ENCODE data around the gene CLEC1B. TPM values are rescaled to one million over a fixed set of nuclear protein-coding genes. Genes with fewer than 3 reads are reported as not detected.

The CLEC1B gene
- total and polyA plus RNA-seq, 2 of the 4 experiments (the other 2 are of a cell fraction): not detected

DNA sequence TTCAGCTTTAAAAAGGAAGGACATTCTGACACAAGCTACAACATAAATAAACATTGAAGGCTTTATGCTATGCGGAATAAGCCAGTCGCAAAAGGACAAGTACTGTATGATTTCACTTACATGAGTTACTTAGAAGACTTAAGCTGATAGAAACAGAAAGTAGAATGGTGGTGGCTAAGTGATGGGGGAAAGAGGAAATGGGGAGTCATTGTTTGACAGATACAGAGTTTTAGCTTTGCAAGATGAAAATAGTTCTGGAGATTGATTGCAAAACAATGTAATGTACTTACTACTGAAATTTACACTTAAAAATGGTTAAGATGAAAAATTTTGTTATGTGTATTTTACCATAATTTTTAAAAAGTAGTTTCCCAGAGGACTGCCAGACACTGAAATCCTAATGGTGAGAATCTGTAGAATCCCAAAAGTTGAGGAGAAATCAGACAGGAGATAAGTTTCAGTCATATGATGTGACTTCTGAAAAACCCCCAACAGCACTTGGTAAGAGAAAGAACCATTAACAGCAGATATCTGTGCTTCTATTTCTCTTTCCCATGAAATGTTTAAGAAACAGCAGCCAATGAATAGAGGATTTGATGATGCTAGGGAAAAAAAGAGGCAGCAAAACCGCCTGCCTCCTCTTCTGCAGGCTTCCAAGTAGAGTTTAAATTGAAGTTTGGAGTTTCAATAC is 50.2 kb downstream of the CLEC1B start:
- H3K79me1 ChIP-seq (ENCODE audit: low read depth in 1 of 2, low read length in 2 of 2): no peaks in the 10 kb centered on the region
- peaks cover 2% of the 10 kb centered on the region; the same call in 1 of the 2 replicates for H3K27me3 ChIP-seq (ENCODE audit: control insufficient read depth, insufficient read depth, low read length)
- no peak for TF ChIP-seq FOS (IDR thresholded peaks at IDR 0.05; ENCODE audit: low read depth, low read length)
- H4K5ac ChIP-seq (ENCODE audit: low read depth, low read length): no peak overlapping the region
- no peak overlapping the region for H3K18ac ChIP-seq (ENCODE audit: low read depth, low read length)
- intact Hi-C loops (cut with micrococcal nuclease): no loop called here
- no peak overlapping the region for H2BK20ac ChIP-seq (ENCODE audit: low read depth, low read length)
- no peak overlapping the region for H4K91ac ChIP-seq (ENCODE audit: insufficient read depth, low read depth, low read length)
- WGBS, 2 experiments (ENCODE audit: extremely low coverage in 2 of 2, insufficient read length in 1 of 2): no CpG with 5 or more reads among the region's 3 CpGs
- DNase-seq (no peak), ATAC-seq (ENCODE audit: low read depth) (no peak)
- H2AK5ac ChIP-seq (ENCODE audit: low read depth, low read length): no peak overlapping the region
- no peak overlapping the region for H2BK120ac ChIP-seq (ENCODE audit: low read depth, low read length)
- no TSS peak for BruUV-seq (replicated peaks)
- H3K9ac ChIP-seq (ENCODE audit: low read depth, low read length): no peak overlapping the region
- H2AFZ ChIP-seq (replicated peaks; ENCODE audit: low read length, poor library complexity): no peak overlapping the region
- H3K56ac ChIP-seq (ENCODE audit: extremely low read depth, insufficient read depth, low read length): no peak overlapping the region
- no peak overlapping the region for H3K4ac ChIP-seq (ENCODE audit: low read depth, low read length)
- in situ Hi-C loops (cut with MboI; ENCODE audit: low sequenced_read_pairs): no loop called here
- no peak overlapping the region for H3K23ac ChIP-seq (ENCODE audit: low read depth, low read length)
- no peak overlapping the region for H3K27ac ChIP-seq (ENCODE audit: insufficient read depth, low read length)
- H4K20me1 ChIP-seq (ENCODE audit: insufficient read depth, low read length): no peaks in the 10 kb centered on the region
- no peaks in the 10 kb centered on the region for H3K9me3 ChIP-seq (ENCODE audit: control insufficient read depth, insufficient read depth, low read length)
- no peaks in the 10 kb centered on the region; the same call in 1 of the 2 replicates for H3K9me1 ChIP-seq (ENCODE audit: insufficient read depth, low read length)
- no peak overlapping the region for H2BK5ac ChIP-seq (ENCODE audit: low read depth, low read length, poor library complexity, severe bottlenecking)
- H3K14ac ChIP-seq (replicated peaks; ENCODE audit: low read depth, low read length): no peak overlapping the region
- no peak overlapping the region for H4K8ac ChIP-seq (ENCODE audit: low read depth in 2 of 2, low read length in 2 of 2)
- ChIA-PET POLR2A (ENCODE audit: unreplicated experiment) (no interaction called here), CTCF (no interaction called here)
- H3K4me2 ChIP-seq (ENCODE audit: low read depth, low read length): no peak overlapping the region
- no peak overlapping the region for H2AK9ac ChIP-seq (replicated peaks; ENCODE audit: low read depth, low read length, poor library complexity)
- dilution Hi-C loops (cut with HindIII; ENCODE audit: low sequenced_read_pairs, unreplicated experiment): no loop called here
- H3K36me3 ChIP-seq (ENCODE audit: control insufficient read depth, insufficient read depth, low read length): no peaks in the 10 kb centered on the region
- no peaks in the 10 kb centered on the region for H3K4me1 ChIP-seq (ENCODE audit: control insufficient read depth, insufficient read depth, low read length)
- H2BK15ac ChIP-seq (ENCODE audit: low read depth, low read length): no peak overlapping the region
- no peak overlapping the region for H3K4me3 ChIP-seq (ENCODE audit: insufficient read depth, low read depth, low read length)
